RKO (cell line): ENCODE data around the gene FKBP10.

Experiments
- DNase-seq: peaks from one replicate; pipeline ENCODE4 v3.0.0-alpha.2; 2016; ENCODE audit warnings: low spot score

FKBP10 gene

DNA sequence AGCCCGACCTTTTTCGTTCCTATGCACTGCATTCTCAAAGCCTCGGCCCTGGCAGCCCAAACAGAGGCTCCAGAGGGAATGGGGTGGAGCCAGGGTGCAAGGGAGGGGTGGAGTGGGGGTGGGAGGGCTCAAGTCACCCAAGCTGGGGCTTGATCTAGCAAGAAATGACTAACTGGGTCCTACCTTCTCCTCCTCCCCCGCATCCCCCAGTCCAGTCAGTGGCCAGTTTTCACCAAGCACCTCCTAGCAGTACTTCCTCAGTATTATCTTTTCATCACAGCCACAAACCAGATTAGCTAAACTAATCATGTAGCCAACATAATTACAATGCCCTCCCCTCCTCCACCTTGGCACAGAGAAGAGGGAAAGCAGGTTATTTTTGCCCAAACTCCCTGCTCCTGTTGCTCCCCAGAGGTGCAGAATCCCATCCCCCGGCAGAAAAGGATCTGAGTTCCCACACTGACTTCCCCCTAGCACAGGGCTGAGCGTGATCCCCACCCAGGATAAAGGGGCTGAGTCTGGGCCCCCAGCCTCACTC is 28.5 kb upstream of the FKBP10 start:
- DNase-seq = peak; percentile 20

DNA sequence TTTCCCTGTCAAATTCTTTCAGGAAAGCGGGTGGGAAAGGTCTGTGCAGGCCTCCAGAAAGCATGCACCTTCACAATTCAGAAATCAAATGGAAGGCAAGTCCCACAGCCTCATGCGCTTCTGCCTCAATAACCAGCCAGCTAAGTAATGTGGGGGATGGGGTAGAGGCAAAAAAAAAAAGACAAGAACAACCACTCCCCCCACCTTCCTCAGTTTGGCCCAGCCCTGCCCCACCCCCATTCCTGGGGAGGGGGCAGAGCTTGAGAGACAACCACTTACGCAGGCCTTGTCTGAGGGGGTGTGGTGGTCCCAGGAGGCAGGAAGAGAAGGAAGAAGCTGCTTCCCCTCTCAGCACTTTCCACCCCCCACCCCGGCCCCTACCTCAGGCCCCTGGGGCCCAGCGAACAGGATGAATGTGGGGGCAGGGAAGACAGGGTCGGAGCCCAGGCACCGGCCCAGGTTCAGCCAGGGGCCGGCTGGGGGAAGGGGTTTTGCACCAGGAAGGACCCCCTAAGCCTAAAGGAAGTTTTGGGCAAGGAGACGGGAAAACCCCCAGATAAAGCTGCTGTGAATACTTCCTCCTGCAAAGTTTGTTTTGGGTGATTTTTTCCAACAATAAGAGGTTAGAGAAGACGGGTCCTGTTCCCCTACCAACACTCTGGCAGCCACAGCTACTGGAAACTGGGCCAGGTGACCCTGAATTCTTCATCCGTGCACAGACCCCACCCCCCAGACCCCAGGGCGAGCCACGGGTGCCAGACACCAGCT is 27.5 kb upstream of the FKBP10 start:
- no peak for DNase-seq

DNA sequence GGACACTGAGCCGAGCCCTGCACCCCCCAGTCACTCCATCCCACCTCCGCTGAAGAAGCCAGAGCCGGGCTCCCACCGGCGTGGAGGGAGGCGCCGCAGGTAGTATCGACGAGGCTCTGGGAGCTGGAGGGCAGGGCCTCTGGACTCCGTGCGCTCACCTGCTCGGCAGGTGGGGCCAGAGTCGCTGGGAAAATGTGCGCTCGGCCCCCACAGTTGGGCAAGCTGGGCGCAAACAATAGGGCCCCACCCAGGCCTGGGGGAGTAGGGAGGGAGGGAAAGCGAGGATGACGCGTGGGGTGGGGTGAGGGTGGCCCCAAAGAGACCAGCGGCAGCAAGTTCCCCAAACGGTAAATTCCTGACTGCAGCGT is 27.0 kb upstream of the FKBP10 start:
- no peak for DNase-seq

DNA sequence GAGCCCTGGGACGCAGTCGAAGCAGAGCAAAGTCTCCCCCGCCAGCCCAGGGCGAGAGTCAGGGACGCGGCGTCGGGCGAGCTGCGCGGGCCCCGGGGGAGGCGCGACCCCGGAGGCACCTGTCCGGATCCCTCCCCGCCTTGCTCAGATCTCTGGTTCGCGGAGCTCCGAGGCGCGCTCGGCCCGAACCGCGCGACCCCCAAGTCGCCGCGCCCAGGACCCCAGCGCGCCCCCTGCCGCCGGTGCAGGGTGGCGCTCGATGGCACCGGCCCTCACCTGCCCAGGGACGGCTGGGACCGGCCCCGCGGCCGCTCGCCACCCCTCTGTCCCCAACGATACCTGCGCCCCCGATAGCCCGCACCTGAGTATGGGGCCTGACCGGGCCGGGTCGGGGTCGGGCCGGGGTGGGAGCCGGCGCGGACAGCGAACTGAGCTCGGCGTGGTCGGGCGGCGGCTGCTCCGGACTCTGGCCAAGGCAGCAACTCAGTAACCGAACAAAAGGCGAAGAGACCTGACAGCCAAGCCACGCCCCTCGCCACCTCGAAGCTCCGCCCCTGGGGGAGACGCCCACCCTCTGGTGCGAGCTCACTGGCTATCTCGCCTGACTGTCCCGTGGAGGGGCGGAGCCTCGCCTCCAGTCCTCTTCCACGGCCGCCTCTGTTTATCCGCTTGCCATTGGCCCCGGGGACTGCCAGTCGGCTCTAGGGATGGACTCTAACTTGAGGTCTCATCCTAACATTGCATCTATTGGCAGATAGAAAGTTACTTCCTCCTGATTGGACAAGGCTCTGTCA is 26.4 kb upstream of the FKBP10 start, which contains the start of gene JUP:
Gene JUP, minus strand, starts transcription at position 485 of the 794 bp plus-strand sequence. CDS start 14,857 bp downstream, outside the sequence.
- DNase-seq = peak; percentile 42

DNA sequence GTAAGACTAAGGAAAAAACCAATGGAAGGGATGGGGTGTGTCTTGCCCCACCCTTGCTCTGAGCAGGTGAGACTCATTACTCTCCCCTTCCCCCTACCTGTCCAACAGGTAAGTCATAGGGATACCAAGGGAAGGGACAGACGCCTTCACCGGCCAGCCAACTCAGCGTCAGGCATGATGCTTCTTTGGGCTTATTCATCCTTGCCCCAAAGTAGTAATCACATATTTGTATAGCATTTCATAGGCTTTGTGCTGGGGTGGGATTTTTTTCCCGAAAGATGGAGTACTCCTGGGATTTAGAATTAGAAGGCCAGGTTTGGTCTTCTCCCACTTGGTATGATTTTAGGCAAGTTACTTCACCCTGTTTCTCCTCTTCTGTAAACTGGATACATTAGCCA is 25.8 kb upstream of the FKBP10 start:
- no peak for DNase-seq

DNA sequence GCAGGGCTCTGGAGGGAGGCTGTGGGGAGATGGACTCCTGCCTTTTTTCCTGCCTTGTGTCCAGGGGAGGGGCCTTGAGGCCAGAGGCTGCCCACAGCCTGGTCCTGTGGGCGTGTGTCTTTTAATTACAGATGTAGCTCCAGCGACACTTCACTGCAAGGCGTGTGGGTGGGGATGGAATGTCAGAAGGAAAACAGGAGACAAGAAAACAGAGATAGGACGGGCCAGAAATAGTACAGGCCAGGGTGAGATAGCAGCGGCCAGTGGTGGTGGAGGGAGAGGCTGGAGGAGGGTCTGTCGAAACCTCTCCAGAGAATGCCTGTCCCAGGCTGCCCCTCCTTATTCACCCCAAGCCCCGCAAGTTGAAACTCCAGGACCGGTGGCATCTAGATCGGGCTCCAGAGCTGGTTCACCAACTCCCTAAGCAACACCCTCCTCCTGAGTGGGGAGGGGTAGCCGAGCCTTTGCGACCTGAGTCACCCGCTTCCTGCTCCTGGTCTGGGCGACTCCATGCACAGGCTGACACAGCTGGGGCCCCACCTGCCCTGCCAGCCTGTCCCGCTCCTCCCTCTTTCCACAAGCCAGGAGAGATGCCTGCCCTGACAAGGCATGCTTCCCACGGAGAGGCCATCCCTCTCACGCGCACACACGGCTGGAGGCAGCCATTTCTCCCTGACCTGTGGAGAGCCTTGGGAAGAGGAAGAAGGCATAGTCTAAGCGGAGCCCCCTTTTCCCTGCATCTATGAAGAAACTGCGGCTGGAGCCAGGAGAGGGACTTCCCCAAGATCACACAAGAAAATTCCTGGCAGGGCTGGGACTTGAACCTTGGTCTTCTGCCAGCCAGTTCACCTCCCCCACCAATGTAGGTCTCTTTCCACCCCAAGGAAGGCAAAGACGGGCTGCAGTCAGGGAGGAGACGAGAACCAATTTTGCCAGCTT is 19.7 kb upstream of the FKBP10 start:
- no peak for DNase-seq

DNA sequence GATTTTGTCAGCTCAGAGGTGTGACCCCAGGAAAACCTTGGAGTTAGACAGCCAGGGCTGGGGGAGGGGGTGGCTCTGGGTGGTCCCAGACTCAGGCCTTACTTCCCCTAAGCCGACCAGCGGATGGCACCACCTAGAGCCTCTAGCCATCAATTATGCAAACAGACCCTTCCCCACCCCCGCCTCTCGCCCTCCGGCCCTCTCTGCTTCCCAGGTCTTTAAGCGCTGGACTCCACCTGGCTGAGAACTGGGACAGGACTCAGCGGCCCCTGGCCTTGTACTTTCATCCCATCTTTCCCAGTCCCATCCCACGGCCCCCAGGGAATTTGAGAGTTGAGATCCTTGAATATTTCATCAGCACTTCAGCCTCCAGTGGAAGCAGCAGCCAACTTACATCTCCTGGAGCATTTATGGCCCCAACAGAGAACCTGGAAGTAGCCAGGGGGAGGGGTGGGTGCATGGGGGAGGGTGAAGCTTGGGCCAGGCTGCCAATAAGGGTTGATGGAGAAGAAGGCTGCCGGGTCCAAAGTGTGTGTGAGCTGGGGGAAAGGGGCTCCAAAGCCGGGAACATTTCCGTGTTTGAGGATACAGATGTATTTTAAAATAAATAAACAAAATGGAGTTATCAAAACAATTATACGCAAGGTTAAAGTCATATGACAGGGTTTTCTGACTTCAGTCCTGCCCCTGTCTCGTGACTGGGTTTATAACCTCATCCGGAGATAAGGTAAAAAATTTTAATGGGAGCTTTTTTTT is 18.8 kb upstream of the FKBP10 start:
- no peak for DNase-seq

DNA sequence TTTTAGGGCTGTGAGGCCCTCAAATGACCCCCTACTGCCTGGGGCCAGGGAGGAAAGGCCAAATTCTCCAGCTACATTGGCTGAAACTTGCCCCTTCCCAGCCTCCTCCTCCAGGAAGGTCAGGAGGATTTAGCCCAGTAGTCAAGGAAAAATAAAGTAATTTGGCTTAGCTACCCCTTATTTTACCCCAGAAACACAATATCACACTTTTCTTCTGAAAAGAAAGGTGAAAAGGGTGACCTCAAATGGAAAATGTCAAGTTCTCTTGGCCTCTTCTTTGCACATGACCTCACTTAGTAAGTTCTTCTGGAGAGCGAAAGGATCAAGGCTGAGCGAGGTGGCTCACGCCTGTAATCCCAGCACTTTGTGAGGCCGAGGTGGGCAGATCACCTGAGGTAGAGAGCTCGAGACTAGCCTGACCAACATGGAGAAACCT is 18.2 kb upstream of the FKBP10 start:
- no peak for DNase-seq

DNA sequence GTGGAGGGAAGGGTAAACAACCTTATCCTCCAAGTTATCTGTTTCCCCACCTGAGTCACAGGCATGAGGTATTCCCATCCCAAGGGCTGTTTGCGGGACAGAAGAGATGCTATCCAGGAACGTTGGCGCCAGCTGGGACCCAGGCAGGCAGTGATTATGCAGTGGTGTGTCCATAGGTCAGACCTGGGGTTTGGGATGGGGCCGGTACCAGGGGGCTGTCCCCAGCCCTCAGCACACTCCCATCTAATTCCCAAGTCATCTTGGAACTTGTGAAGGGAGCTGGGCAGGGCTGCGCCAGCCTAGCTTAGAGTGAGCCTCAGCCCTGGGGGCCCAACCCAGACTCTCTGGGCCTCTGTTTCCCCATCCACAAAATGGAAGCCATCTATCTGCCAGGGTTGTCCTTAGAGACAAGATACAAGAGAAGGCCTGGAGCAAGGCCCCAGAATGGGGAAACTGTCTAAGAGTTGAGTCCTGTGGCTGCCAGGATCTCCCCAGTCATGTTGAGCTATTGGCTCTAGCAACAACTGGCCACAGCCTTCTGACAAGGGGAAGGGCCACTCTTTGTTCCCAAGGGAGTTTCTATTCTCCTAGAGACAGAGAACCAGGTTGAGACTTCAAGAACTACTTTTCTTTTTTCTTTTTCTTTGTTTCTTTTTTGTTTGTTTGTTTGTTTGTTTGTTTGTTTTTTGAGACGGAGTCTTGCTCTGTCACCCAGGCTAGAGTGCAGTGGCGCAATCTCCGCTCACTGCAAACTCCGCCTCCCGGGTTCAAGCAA is 16.5 kb upstream of the FKBP10 start:
- DNase-seq = no peak

DNA sequence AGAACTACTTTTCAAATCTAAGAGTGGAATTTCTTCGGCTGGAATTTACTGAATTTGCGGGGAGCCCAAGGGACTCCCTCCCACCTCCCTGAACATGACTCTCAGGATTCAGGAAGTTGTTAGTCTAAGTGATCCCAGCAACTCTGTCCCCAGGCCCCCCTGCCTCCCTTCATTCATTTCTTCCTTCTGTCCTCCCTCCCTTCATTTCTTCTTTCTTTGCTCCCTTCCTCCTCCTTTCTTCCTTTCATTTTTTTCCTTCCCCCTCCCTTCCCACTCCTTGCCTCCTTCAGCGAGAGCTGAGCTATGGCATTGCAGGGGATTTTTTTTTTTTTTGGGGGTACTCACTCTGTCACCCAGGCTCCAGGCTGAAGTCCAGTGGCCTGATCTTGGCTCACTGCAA is 15.4 kb upstream of the FKBP10 start:
- no peak for DNase-seq

DNA sequence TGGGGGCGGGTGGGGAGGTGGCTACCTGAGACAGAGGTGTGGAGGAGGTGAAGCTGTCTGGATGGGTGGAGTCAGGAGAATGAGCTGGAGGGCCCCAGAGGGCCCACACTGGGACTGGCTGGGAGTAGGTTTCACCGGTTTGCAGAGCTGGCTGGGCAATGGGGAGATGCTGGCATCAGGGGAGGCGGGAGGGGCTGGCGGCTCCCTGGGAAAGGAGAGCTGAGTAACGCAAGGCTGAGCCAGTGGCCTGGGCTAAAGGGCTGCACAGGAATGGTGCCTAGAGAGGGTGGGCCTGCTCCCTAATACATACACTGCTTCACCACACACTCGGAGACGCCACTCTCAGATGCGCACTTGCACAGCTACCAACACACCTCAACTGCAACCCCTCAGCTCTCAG is 13.4 kb upstream of the FKBP10 start:
- DNase-seq = no peak

DNA sequence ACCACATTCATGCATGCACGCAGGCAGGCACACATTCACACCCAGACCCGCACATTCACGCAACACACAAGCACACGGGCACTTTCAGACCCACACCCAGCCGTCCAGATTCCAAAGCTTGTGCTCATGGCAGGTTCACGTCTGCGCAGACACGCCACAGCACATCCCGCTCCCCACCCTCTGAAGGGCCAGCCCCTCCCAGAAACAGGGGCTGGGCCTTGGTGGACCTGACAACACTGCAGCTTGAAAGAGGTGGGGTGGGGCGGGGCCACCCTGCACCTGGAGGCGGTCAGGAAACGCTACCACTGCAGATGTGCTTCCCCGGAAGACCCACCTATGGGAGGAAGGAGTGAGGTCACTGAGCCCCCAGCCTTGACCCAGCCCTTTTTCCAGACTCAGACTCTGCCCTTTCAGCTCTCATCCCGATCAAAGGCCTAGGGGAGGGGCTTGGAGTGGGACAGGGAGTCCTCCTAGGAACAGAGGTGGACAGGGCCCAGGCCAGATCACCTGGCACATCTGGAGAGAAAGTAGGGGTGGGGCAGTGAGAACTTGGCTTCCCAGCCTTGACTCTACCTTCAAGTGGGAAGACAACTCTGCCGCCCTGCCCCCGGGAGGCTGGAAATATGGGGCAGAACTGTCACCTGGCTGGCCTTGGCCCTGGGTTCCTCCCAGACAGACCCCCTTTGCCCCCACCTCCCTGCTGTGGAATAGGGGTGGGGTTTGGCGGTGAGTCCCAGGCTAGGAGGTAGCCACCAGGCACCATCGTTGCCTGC is 12.0 kb upstream of the FKBP10 start:
- DNase-seq = no peak

DNA sequence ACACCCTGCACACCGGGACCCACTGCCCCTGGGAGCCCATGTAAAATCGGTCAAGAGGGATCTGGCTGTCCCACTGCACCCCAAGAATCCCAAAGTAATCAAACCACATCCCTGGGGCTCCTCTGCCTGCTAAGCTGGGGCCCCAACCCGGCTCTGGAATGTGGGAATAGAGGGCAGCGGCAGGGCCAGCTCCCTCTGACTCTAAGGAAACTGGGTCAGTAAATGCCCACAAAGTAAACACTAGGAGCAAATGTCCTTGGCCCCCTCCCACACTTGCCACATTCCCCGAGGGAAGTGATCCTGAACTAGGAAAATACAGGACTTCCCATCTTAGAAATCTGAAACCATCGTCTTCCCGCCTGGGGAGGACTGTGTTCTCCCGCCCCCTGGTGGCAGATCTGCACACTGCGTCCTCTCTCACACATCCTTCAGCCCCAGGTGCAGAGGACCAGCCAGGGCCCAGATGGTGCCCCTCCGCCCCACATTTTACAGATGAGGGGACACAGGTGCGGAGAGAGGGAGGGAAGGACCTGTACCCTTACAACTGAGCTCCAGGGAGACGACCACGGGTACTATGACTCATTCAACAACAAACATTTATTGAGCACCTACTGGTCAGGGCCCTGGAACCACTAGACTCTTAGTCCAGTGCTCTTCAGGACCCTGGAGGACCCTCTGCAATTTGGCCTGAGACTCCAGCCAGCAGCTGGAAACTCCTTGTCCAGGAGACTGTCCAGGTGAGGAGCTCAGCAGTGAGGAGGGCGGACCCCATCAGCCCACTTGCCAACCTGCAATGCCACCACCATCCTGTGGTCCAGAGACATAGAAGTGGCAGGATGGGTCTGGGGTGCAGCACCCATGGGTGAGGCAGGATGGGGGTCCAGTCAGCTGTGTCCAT is 11.2 kb upstream of the FKBP10 start:
- DNase-seq = peak; percentile 71

DNA sequence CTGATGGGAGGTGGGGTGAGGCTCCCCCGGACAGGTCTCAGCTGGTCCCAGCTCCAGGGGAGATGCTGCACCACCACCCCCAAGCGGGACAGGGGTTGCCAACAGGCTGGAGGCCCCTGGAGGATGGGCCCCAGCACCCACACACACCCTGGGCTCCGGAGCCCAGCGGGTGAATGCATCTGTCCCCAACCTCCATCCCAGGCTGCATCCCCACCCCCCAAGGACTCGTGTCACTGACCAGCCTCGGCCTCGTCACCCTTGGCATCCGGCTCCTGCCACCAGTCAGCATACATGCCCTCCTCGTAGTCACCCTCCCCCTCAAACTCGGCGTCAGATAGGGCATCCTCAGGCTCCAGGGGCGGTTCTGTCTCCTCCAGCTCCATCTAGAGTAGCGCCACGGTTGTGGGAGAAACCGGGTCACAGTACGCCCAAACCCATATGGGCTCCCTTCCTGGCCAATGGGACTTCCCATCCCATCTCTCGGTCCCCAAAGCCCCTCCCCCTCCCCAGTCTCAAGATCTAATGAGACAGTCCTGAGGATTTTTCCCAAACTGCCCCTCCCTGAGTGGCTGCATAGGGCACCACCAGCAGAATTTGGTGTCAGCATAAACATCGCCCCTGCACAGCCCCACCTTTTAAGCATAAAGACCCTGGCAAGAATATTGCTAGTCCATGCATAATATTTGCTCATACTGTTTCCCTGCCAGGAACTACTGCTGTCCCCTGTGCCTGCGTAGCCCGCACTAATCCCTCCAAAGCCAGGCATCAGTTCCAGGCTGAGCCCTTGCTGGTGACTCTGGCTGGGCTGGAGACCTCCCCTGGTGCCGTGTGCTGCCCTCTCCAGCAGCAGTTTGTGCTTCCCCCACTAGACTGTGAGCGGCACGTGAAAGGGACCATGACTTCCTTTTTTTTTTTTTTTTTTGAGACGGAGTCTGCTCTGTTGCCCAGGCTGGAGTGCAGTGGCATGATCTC is 9.5 kb upstream of the FKBP10 start:
- DNase-seq = no peak

DNA sequence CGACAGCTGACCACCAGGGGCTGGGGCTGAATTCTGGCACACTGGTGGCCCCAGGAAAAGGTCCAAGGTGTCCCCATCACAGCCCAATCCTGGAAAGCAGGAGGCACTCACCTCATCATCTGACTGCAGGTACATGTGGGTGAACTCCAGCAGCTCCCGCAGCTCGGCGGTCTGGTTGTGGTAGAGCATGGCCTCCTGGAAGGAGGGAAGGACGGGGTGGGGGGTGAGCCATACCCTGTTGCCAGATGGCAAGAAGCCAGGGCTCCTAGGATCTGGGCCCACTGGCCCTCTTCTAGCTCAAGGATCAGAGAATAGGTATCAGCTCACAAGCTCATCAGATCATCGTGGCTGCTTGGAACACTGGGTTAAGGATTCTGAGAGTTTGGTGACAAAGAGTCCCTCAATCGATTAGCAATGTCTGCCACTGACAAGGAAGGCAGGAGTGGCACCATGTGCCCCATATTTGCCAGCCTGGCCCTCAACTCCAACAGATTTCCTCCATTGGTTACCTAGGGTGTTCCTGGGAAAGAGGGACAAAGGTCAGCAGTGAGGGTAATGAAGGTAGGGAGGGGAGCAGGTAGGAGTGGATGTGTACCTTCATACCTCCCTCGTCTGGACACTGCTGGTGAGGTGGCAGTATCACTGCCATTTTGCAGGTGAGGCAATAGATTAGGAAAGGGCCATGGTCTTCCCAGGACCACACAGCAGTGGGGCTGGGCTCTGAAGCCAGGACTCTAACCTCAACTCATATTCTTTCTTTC is 5.9 kb upstream of the FKBP10 start:
- DNase-seq = no peak

DNA sequence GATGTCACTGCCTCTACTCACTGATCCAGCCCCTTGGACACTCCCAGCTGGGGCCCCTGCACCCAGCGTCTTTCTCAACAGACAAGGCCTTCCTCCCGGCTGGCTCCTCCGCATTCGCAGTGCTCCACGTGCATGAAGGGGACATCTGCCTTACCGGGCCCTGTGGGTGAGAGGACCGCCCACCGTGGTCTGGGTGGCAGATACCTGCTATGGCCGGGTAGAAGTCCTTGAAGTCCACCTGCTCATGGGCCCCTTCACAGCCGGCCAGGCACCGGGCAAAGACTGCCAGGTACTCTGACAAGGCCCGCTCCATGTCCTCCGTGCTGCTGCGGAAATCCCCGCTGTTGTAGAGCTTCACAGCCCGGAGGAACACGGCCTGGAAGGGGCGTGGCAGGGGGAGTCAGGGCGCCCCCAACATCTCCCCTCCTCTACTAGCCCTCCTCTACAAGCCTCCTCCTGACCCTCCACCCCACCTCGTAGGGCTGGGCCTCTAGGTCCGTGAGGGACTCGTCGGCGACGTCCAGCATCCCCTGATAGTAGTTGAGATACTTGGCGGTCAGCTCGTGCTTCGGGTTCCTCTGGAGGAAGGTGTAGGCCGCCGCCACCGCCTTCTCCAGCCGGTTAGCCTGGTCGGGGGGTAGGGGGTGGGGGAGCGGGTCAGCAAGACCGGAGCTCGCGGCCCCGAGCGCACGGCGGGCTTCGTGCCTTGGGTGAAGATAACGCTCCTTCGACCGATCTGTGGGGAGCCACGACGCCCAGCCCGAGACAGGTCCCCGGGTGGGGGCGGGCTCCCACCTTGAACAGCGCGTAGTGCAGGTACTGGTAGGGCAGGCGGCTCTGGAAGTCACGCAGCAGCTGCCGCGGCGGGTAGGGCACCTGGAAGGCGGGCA is 1.9 kb upstream of the FKBP10 start:
- DNase-seq = peak; percentile 19
